Measurements from ENCODE around the gene CLEC4G. TPM values are rescaled to one million over a fixed set of nuclear protein-coding genes. Genes with fewer than 3 reads are reported as not detected.
A peak's percentile ranks its signal among the peaks of the same experiment; 100 is the strongest.

Gene CLEC4G
- total and polyA plus RNA-seq, 2 of the 13 experiments (the other 11 are each of a cell fraction or from before 2014, with no cell fraction given): not detected

GRCh38 chr19:7744199-7744786 lies 12.4 kb upstream of the CLEC4G start:
- TF ChIP-seq ZNF333 (CRISPR knock-in tag; IDR thresholded peaks at IDR 0.05; ENCODE audit: borderline replicate concordance) (no peak), MNT (IDR thresholded peaks at IDR 0.05) (peak; percentile 80)
- Histone ChIP-seq H4K20me1 (ENCODE audit: insufficient read depth, low read length) (no peaks in the 10 kb centered on the region), H3K79me2 (ENCODE audit: insufficient read depth, low read length) (no peaks in the 10 kb centered on the region), H3K9me3 (ENCODE audit: low read length) (no peaks in the 10 kb centered on the region), H3K27ac (ENCODE audit: extremely low read length, insufficient read depth, low read length) (no peak overlapping the region), H3K4me1 (ENCODE audit: insufficient read depth, low read length) (peaks cover 6% of the 10 kb centered on the region; the same call in 1 of the 2 replicates), H3K36me3 (replicated peaks in 1 of 2; ENCODE audit: control insufficient read depth in 1 of 2, insufficient read depth in 2 of 2, low read length in 2 of 2) (no peaks in the 10 kb centered on the region), H2AFZ (ENCODE audit: low read length) (no peak overlapping the region), H3K27me3 (ENCODE audit: control insufficient read depth in 1 of 2, insufficient read depth in 2 of 2, low read length in 2 of 2) (peaks cover 3 to 27% of the 10 kb centered on the region in 2 experiments; a peak in 2 of 5 replicates), H3K4me3 (replicated peaks in 1 of 3; ENCODE audit: insufficient read depth in 1 of 3, low read depth in 2 of 3, low read length in 3 of 3) (no peak overlapping the region), H3K4me2 (ENCODE audit: low read depth, low read length) (no peak overlapping the region), H3K9ac (ENCODE audit: insufficient read depth, low read depth, low read length) (no peak overlapping the region)
- BruUV-seq (replicated peaks): no TSS peak
- ChIA-PET POLR2A (no interaction called here), CTCF (ENCODE audit: low intra/inter-chr PET ratio, low total read pairs) (no interaction called here)
- FAIRE-seq (no peak), ATAC-seq (no peak), DNase-seq (ENCODE audit: low spot score) (no peak)
- 11% methylated on average over 5 of the region's 5 CpGs for WGBS (ENCODE audit: low lambda C conversion rate)
- intact Hi-C loops (cut with micrococcal nuclease; ENCODE audit: unreplicated experiment): no loop called here
- in situ Hi-C loops (cut with HindIII; ENCODE audit: extremely low pct_ligation_motif_present, low pct_unique_long_range_greater_than_20kb): no loop called here

- CTCF ChIA-PET (ENCODE audit: low intra/inter-chr PET ratio, low total read pairs): no interaction called here
- no peaks in the 10 kb centered on the region for H3K9me3 ChIP-seq (ENCODE audit: low read length)
- no peaks in the 10 kb centered on the region for H4K20me1 ChIP-seq (ENCODE audit: insufficient read depth, low read length)
- H3K4me3 ChIP-seq (replicated peaks in 1 of 3; ENCODE audit: insufficient read depth in 1 of 3, low read depth in 2 of 3, low read length in 3 of 3): no peak overlapping the region
- no peak for DNase-seq (ENCODE audit: low spot score)
- no peaks in the 10 kb centered on the region for H3K36me3 ChIP-seq (replicated peaks in 1 of 2; ENCODE audit: control insufficient read depth in 1 of 2, insufficient read depth in 2 of 2, low read length in 2 of 2)
- no peak overlapping the region for H3K27ac ChIP-seq (ENCODE audit: extremely low read length, insufficient read depth, low read length)
- no peak for TF ChIP-seq ZNF343 (CRISPR knock-in tag; IDR thresholded peaks at IDR 0.05)
- 0 out of 2 replicates have a peak, but pooled peaks have one; percentile 36 for TF ChIP-seq FOSL2 (CRISPR knock-in tag; IDR thresholded peaks at IDR 0.05)
- peak; percentile 28; the same call in 1 of the 2 replicates for TF ChIP-seq RXRA (CRISPR knock-in tag; IDR thresholded peaks at IDR 0.05)
- 0 out of 2 replicates have a peak, but pooled peaks have one; percentile 28 for TF ChIP-seq BCL6 (CRISPR knock-in tag; IDR thresholded peaks at IDR 0.05)
- peak; percentile 68 for TF ChIP-seq RARA (CRISPR knock-in tag; IDR thresholded peaks at IDR 0.05)
- no peak overlapping the region for H2AFZ ChIP-seq (ENCODE audit: low read length)
- no peaks in the 10 kb centered on the region for H3K79me2 ChIP-seq (ENCODE audit: insufficient read depth, low read length)
- 43% methylated on average over 1 of the region's 2 CpGs for WGBS (ENCODE audit: low lambda C conversion rate)
- POLR2A ChIA-PET: interaction anchor here (0.9 kb wide), 1 partner anchor 345 kb away, joined by 3 read pairs; no protein-coding TSS in a partner anchor
- peaks cover 6% of the 10 kb centered on the region; the same call in 1 of the 2 replicates for H3K4me1 ChIP-seq (ENCODE audit: insufficient read depth, low read length)
- no peak for ATAC-seq
- in situ Hi-C loops (cut with HindIII; ENCODE audit: extremely low pct_ligation_motif_present, low pct_unique_long_range_greater_than_20kb) (no loop called here), intact Hi-C loops (cut with micrococcal nuclease; ENCODE audit: unreplicated experiment) (no loop called here)
- no peak overlapping the region for H3K9ac ChIP-seq (ENCODE audit: insufficient read depth, low read depth, low read length)
- peaks cover 3 to 27% of the 10 kb centered on the region in 2 experiments; a peak in 2 of 5 replicates for H3K27me3 ChIP-seq (ENCODE audit: control insufficient read depth in 1 of 2, insufficient read depth in 2 of 2, low read length in 2 of 2)
- BruUV-seq (replicated peaks): no TSS peak
- no peak overlapping the region for H3K4me2 ChIP-seq (ENCODE audit: low read depth, low read length)
- FAIRE-seq: no peak
These were observed 11.5 kb upstream of the CLEC4G start for GRCh38 chr19:7743425-7743841.
